ENCODE measurements around the gene MYBPHL.
A peak's percentile ranks its signal among the peaks of the same experiment; 100 is the strongest.

The MYBPHL gene

GRCh38 chr1:109264379-109264755 is 42.4 kb downstream of the MYBPHL start:
- no peak for DNase-seq (ENCODE audit: low read depth)

DNA sequence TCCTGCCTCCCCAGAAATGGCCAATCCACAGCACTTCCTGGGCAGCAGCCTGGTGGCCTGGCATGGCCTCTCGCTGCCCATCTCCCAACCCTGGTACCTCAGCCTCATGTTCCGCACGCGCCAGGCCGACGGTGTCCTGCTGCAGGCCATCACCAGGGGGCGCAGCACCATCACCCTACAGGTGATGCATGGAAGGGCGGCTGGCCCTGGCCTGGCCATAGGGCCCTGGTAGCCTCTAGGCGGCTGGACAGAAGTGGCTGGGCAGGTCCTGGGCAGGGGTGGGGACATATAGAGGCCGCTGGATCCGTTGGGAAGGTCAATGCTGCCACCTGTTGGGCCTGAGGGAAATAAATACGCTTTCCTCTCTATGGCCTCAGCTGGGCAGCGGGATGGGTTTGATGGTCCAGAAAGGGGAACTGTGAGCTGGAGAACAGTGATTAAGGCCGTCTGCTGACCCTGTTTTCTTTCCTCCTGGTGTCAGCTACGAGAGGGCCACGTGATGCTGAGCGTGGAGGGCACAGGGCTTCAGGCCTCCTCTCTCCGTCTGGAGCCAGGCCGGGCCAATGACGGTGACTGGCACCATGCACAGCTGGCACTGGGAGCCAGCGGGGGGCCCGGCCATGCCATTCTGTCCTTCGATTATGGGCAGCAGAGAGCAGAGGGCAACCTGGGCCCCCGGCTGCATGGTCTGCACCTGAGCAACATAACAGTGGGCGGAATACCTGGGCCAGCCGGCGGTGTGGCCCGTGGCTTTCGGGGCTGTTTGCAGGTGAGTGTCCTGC is 43.0 kb downstream of the MYBPHL start:
- DNase-seq (ENCODE audit: low read depth): peak; percentile 81

DNA sequence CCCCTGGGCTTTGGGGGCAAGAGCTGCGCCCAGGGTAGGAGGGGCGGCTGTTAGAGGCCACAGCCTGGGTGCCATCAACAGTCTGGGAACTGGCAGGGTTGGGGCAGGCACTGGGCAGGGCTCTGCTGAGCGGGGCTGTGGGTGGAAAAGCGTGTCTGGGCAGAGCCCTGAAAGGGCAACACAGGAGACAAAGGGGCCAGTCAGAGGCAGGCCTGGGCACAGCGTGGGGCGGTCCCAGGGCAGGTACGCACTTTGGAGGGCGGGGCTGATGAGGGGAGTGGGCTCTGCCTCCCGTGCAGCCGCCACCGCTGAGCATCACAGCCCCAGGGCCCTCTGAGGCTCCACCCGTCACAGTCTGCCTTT is 43.6 kb downstream of the MYBPHL start:
- DNase-seq (ENCODE audit: low read depth): no peak

DNA sequence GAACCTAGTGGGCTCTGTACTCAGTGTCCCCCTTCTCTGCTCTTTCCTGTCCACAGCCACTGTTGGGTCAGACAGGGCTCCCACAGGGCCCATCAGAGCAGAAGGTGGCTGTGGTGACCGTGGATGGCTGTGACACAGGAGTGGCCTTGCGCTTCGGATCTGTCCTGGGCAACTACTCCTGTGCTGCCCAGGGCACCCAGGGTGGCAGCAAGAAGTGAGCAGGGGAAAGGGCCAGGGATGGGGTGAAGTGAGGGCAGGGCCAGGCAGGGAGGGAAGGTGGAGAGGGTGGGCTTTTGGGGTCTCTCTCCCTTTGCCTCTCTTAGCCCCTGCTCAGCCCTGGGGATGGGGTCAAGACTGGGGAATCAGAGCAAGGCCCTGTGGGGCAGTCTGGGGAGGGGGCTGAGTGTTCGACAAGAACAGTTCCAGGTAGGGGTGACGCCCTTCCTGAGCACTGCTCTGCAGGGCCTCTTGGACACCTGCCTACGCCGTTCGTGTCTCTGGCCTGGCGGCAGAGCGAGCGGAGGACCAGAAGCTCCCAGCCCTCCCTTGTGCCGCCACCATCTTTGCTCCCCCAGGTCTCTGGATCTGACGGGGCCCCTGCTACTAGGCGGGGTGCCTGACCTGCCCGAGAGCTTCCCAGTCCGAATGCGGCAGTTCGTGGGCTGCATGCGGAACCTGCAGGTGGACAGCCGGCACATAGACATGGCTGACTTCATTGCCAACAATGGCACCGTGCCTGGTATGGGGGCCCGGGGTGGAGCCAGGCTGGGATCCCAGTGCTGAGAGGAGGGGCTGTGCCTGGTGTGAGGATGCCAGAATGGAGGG is 44.4 kb downstream of the MYBPHL start:
- DNase-seq (ENCODE audit: low read depth): no peak

DNA sequence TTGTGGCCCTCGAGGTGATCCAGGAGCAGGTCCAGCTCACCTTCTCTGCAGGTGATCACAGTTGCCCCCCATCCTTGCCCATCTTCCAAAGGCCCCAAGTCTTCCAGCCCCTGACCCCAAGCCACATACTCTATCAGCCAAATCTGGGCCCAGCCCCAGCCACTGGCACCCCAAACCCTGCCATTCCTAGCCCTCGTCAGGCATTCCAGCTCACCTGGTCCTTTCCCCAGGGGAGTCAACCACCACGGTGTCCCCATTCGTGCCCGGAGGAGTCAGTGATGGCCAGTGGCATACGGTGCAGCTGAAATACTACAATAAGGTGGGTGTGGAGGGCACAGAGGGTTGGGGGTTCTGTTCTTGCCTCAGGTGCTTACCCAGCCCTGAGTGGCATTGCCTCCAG is 45.2 kb downstream of the MYBPHL start:
- DNase-seq (ENCODE audit: low read depth): no peak

- DNase-seq (ENCODE audit: low read depth): no peak
Observed at GRCh38 chr1:109261006-109261405, 45.8 kb downstream of the MYBPHL start.

DNA sequence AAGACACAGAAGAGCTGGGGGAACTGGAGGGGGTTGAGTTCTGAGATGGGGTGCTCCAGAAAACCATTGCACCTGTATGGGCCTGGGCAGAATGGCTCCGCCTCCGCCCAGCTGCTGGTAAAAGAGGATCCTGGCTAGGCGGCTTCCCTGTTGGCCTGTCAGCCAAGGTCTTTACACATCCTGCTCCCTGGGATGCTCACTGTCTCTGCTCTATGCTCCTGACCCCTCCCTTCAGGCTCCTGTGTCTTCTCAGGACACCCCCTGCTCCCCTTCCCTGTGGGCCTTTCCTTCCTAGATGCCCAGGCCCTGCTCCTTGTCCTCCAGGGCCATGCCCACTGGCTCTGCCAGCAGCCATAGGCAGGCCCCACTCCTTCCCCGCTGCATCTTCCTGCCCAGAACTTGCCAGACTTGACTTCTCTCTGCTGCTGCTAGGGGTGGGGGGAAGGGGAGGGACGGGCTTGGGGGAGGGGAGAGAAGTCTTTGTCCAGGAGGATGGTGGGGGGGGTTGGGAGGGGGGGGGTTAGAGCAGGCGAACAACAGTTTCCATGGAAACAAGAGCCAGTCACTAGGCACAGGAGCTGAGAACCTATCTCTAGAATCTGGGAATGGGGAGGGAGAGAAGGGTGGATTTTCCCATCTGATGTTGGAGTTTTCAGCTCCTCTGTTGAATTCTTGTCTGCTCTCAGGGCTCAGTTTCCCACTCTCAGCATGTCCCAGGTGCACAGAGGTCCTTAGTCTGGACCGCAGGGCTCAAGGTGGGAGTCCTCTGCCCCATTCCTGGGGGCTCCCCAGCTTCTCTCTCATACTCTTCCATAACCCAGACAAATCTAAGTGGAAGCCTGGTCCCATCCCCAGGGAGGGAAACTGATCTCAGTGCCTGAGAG is 46.9 kb downstream of the MYBPHL start:
- no peak for DNase-seq (ENCODE audit: low read depth)

- no peak for DNase-seq (ENCODE audit: low read depth)
Observed at GRCh38 chr1:109258481-109259466, 48.0 kb downstream of the MYBPHL start.

GRCh38 chr1:109257682-109258421 is 49.0 kb downstream of the MYBPHL start:
- DNase-seq (ENCODE audit: low read depth): no peak

DNA sequence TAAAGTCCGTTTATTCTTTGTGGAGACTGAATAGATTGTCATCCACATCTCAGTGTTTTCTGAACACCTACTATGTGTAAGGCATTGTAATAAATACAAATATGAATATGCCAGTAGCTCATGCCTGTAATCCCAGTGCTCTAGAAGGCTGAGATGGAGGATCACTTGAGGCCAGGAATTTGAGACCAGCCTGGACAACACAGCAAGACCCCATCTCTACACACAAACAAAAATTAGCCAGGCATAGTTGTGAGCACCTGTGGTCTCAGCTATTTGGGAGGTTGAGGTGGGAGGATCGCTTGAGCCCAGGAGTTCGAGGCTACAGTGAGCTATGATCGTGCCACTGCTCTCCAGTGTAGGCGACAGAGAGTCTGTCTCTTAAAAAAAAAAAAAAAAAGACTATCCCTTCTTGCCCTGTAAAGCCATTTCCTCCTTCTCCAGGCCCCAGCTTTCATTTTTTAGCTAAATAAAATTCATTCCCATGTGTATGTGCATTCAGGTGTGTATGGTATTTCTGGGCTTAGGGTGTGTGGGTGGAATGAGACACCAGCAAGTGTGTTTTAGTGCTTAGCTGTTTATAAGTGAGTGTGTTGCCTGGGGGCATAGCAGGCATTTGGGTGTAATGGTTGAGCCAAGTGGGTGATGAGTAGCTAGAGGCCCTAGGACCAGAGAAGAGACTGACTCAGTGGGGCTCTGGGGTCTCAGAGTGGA is 49.7 kb downstream of the MYBPHL start:
- DNase-seq (ENCODE audit: low read depth): no peak

DNA sequence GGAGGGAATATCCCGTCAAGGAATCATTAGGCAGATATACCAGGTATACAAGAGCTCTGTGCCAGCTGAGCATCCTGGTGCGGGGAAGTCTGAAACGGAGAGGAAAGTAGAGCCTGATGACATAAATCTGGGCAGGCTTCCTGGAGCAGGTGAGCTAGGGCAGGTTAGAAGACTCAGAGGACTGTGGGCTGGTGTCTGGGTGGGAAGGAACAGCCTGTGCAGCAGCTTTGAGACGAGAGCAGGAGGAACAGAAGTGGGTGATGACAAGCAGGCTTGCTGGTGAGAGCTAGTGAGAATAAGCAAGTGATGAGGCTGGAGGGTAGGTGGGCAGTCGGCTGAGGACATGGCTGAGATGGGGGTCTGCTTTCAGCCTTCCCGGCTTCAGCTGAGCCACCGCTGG is 50.7 kb downstream of the MYBPHL start:
- DNase-seq (ENCODE audit: low read depth): no peak

DNA sequence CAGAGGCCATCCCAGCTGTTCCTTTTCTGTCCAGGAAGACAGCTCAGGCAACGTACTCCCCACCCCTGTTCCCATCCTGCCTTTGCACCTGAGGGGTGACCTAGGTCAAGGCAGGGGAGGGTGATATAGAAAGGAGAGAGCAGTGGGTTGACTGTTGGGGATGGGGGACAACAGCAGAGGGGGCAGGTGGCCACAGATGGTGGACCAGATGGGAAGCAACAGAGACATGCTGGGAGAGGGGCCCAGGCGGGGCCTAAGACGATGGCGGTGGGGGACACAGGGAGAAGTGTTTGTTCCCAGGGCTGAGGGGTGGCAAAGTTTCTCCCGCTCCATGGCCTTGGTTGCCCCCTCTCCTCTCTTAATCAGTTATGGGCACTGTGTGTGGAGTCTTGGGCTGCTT is 51.1 kb downstream of the MYBPHL start:
- DNase-seq (ENCODE audit: low read depth): no peak

DNA sequence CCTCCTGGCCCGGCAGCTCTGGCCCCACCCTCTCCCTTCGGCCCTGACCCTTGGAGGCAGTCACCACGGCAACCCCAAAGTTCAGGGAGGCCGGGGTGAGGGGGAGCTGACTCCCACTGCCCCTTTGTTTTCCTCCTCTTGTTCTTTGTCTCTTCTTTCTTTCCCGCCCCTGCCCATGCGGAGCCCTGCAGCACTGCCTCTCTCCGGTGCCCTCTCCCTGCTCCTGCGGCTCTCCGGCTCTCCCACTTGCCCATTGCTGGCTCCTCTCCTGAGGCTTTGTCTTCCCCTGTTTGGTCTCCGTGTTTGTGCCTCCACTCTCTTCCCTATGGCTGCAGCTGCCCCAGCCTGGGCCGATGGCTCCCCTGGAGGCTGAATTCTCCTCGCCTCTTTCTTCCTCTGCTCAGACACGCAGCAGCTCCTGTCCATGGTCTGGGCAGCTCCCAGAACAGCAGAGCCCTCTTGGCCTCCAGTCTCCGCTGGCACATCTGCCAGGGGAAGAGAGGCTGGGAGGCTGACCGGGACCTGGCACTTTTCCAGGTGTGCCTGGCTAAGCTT is 51.6 kb downstream of the MYBPHL start:
- DNase-seq (ENCODE audit: low read depth): no peak

GRCh38 chr1:109254621-109255096 is 52.2 kb downstream of the MYBPHL start:
- DNase-seq (ENCODE audit: low read depth): no peak

GRCh38 chr1:109253803-109254620 is 52.8 kb downstream of the MYBPHL start:
- no peak for DNase-seq (ENCODE audit: low read depth)

DNA sequence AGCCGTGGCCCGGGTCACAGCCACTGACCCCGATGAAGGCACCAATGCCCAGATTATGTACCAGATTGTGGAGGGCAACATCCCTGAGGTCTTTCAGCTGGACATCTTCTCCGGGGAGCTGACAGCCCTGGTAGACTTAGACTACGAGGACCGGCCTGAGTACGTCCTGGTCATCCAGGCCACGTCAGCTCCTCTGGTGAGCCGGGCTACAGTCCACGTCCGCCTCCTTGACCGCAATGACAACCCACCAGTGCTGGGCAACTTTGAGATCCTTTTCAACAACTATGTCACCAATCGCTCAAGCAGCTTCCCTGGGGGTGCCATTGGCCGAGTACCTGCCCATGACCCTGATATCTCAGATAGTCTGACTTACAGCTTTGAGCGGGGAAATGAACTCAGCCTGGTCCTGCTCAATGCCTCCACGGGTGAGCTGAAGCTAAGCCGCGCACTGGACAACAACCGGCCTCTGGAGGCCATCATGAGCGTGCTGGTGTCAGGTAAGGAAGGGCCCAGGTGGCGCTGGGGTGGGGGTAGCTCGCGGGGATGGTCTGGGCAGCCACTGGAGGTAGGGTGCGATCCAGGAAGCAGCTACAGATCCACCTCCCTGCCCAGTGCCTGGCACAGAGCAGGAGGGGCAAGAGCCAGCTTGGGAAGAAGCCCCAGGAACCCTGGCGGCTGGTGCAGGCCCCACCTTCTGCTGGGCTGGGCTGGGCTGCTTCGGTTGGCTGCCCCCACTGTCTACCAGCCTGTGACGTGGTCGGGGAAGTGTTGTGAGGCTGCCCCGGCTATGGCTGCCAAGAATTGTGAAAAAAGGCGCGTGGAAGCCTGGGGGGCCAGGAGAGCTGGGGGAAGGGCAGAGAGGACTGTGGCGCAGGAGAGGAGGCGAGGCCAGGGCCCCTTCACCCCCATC is 53.7 kb downstream of the MYBPHL start:
- DNase-seq (ENCODE audit: low read depth): no peak

- DNase-seq (ENCODE audit: low read depth): no peak
Observed at GRCh38 chr1:109252167-109252892, 54.5 kb downstream of the MYBPHL start.
